Urinary bladder (tissue), 4 donors: Measurements from ENCODE around the gene PRKCB. TPM values are rescaled to one million over a fixed set of nuclear protein-coding genes. Genes with fewer than 3 reads are reported as not detected.

ENCODE experiments used
- DNase-seq: peaks from one replicate; pipeline ENCODE4 v3.0.0-alpha.2; 2015; ENCODE audit errors: extremely low spot score
- H3K27ac ChIP-seq: one replicate; pipeline ENCODE4 v1.5.1; 2013; ENCODE audit warnings: low read depth, mild to moderate bottlenecking, moderate library complexity
- H3K36me3 ChIP-seq: one replicate; pipeline ENCODE4 v1.6.1; 2013; ENCODE audit warnings: mild to moderate bottlenecking, moderate library complexity; ENCODE audit not compliant: insufficient read depth
- H3K4me1 ChIP-seq: one replicate; pipeline ENCODE4 v1.6.1; 2013; ENCODE audit warnings: mild to moderate bottlenecking, moderate library complexity; ENCODE audit not compliant: insufficient read depth
- H3K4me3 ChIP-seq: one replicate; pipeline ENCODE4 v1.5.1; 2013; ENCODE audit warnings: low read depth, low read length
- WGBS: extraction: QIAGEN DNeasy Blood & Tissue Kit; methylation state at CpG from one replicate; pipeline ENCODE4 v1.1.7; 2013; 5-methylcytosine and 5-hydroxymethylcytosine counted together
- polyA plus RNA-seq: library from polyadenylated mRNA; stranded (reverse); fragments of 200-250 nt; gene quantifications from one replicate; pipeline ENCODE4 v1.2.3, GENCODE V29; 2013
- total RNA-seq: library from RNA; depleted of rRNA; stranded (reverse); fragments of >200 nt; gene quantifications from one replicate; pipeline ENCODE4 v1.2.3, GENCODE V29; 2014
- donor health status: healthy with polysubstance abuse.
- donor health status: healthy.

PRKCB gene
- total and polyA plus RNA-seq, 2 donors: 7.0 to 8.9 TPM

- Histone ChIP-seq H3K36me3 (no peaks in the 10 kb centered on the region), H3K4me3 (no peak overlapping the region), H3K27ac (no peak overlapping the region), H3K4me1 (no peaks in the 10 kb centered on the region)
- 38% methylated on average over 12 of the region's 12 CpGs for WGBS
- no peak for DNase-seq
These were observed 209.9 kb downstream of the PRKCB start for GRCh38 chr16:24045641-24046040.

GRCh38 chr16:24046442-24046841 lies 210.7 kb downstream of the PRKCB start:
- 57% methylated on average over 4 of the region's 4 CpGs for WGBS
- Histone ChIP-seq H3K27ac (no peak overlapping the region), H3K36me3 (no peaks in the 10 kb centered on the region), H3K4me1 (no peaks in the 10 kb centered on the region), H3K4me3 (no peak overlapping the region)
- DNase-seq: no peak

GRCh38 chr16:24049113-24049512 lies 213.3 kb downstream of the PRKCB start:
- no peak for DNase-seq
- WGBS: 92% methylated on average over 5 of the region's 5 CpGs
- Histone ChIP-seq H3K4me3 (no peak overlapping the region), H3K4me1 (no peaks in the 10 kb centered on the region), H3K27ac (no peak overlapping the region), H3K36me3 (no peaks in the 10 kb centered on the region)

GRCh38 chr16:24051125-24051524 lies 215.3 kb downstream of the PRKCB start:
- Histone ChIP-seq H3K27ac (no peak overlapping the region), H3K36me3 (no peaks in the 10 kb centered on the region), H3K4me1 (no peaks in the 10 kb centered on the region), H3K4me3 (no peak overlapping the region)
- no peak for DNase-seq
- 51% methylated on average over 5 of the region's 5 CpGs for WGBS

- H3K36me3 ChIP-seq: no peaks in the 10 kb centered on the region
- whole genome bisulfite sequencing: 73% methylated on average over 9 of the region's 9 CpGs
- no peak overlapping the region for H3K27ac ChIP-seq
- no peak for DNase-seq
- no peaks in the 10 kb centered on the region for H3K4me1 ChIP-seq
- H3K4me3 ChIP-seq: no peak overlapping the region
These were observed 216.7 kb downstream of the PRKCB start for GRCh38 chr16:24052329-24053098.

- Histone ChIP-seq H3K27ac (no peak overlapping the region), H3K36me3 (no peaks in the 10 kb centered on the region), H3K4me3 (no peak overlapping the region), H3K4me1 (no peaks in the 10 kb centered on the region)
- 79% methylated on average over 8 of the region's 8 CpGs for WGBS
- DNase-seq: no peak
These were observed 217.5 kb downstream of the PRKCB start for GRCh38 chr16:24053099-24053946.

- WGBS: 42% methylated on average over 12 of the region's 12 CpGs
- Histone ChIP-seq H3K4me1 (no peaks in the 10 kb centered on the region), H3K4me3 (no peak overlapping the region), H3K27ac (no peak overlapping the region), H3K36me3 (no peaks in the 10 kb centered on the region)
- no peak for DNase-seq
These were observed 219.1 kb downstream of the PRKCB start for GRCh38 chr16:24054741-24055491.

- Histone ChIP-seq H3K4me1 (no peaks in the 10 kb centered on the region), H3K27ac (no peak overlapping the region), H3K36me3 (no peaks in the 10 kb centered on the region), H3K4me3 (no peak overlapping the region)
- 70% methylated on average over 3 of the region's 3 CpGs for WGBS
- DNase-seq: no peak
These were observed 226.6 kb downstream of the PRKCB start for GRCh38 chr16:24062270-24062817.

- H3K36me3 ChIP-seq: no peaks in the 10 kb centered on the region
- H3K27ac ChIP-seq: no peak overlapping the region
- WGBS: 70% methylated on average over 6 of the region's 6 CpGs
- DNase-seq: no peak
- no peak overlapping the region for H3K4me3 ChIP-seq
- H3K4me1 ChIP-seq: no peaks in the 10 kb centered on the region
These were observed 233.3 kb downstream of the PRKCB start for GRCh38 chr16:24069036-24069590.

GRCh38 chr16:24070851-24071250 lies 235.1 kb downstream of the PRKCB start:
- Histone ChIP-seq H3K4me1 (no peaks in the 10 kb centered on the region), H3K27ac (no peak overlapping the region), H3K36me3 (no peaks in the 10 kb centered on the region), H3K4me3 (no peak overlapping the region)
- 28% methylated on average over 1 of the region's 1 CpG for WGBS
- no peak for DNase-seq

- Histone ChIP-seq H3K4me3 (no peak overlapping the region), H3K36me3 (no peaks in the 10 kb centered on the region), H3K4me1 (no peaks in the 10 kb centered on the region), H3K27ac (no peak overlapping the region)
- no peak for DNase-seq
- 76% methylated on average over 8 of the region's 8 CpGs for WGBS
These were observed 236.0 kb downstream of the PRKCB start for GRCh38 chr16:24071666-24072360.

GRCh38 chr16:24073321-24073720 lies 237.5 kb downstream of the PRKCB start:
- 79% methylated on average over 8 of the region's 8 CpGs for WGBS

GRCh38 chr16:24074574-24074973 lies 238.8 kb downstream of the PRKCB start:
- Histone ChIP-seq H3K27ac (no peak overlapping the region), H3K4me3 (no peak overlapping the region), H3K36me3 (no peaks in the 10 kb centered on the region), H3K4me1 (no peaks in the 10 kb centered on the region)
- WGBS: 59% methylated on average over 5 of the region's 5 CpGs
- DNase-seq: no peak

More at GRCh38 chr16:24073321-24073720, 237.5 kb downstream of the PRKCB start:
- DNase-seq: no peak
- Histone ChIP-seq H3K36me3 (no peaks in the 10 kb centered on the region), H3K4me1 (no peaks in the 10 kb centered on the region), H3K4me3 (no peak overlapping the region), H3K27ac (no peak overlapping the region)
